HG03060 (cell line): Measurements from ENCODE around the gene SPRY4.
"Not testable (repeated sequence)": the region's sequence is repeated elsewhere in the genome, so short reads cannot be mapped to it uniquely, and the experiment has no call there.

Source experiments
- ATAC-seq: cut with Tn5 transposase; IDR thresholded peaks from one replicate; pipeline ENCODE4 v1.9.1; 2021; ENCODE audit warnings: low read depth, moderate number of reproducible peaks; ENCODE audit not compliant: unreplicated experiment

Gene SPRY4, protein sequence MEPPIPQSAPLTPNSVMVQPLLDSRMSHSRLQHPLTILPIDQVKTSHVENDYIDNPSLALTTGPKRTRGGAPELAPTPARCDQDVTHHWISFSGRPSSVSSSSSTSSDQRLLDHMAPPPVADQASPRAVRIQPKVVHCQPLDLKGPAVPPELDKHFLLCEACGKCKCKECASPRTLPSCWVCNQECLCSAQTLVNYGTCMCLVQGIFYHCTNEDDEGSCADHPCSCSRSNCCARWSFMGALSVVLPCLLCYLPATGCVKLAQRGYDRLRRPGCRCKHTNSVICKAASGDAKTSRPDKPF

DNA sequence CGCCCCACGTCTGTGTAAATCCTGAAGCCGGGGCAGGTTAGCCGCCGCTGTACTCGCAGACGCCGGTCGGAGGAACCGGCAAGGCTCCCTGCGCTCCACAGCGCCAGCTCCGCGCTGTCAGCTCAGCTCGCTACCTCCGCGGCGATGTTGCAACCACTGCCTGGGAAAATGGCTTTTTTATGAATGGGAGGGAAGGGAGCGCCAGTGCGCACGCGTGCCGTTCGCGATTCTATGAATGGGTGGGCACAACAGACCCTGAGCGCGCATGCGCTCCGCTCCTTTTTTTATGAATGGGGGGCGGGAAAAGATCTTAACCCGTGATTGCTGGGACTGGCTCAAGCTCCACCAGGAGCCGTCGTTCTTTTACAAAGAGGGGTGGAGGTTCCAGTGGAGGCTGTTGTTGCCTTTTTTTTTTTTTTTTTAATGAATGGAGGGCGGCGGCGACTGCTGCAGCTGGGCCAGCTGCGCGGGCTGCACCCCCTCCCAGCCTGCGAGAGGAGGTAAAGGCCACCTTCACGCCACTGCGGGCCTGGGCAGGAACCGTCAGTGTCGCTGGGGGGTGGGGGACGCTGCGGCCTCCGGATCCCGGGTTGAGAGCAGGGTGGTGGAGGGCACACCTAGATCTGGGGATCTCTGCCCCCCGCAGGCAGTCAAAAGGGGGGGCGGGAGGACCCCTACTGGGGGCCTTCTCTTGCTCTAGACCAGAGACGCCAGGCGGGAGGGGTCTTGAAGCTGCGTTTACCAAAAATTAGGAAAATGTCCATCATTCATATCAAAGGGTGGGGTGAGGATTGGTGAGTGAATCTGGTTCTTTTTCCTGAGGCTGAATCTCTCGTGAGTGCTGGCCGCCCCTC, at the start of gene SPRY4:
SPRY4 (minus strand) TSS at position 151 of the 854 bp plus-strand sequence. CDS start 9,913 bp downstream, outside the sequence.
- ATAC-seq: peak; percentile 65

DNA sequence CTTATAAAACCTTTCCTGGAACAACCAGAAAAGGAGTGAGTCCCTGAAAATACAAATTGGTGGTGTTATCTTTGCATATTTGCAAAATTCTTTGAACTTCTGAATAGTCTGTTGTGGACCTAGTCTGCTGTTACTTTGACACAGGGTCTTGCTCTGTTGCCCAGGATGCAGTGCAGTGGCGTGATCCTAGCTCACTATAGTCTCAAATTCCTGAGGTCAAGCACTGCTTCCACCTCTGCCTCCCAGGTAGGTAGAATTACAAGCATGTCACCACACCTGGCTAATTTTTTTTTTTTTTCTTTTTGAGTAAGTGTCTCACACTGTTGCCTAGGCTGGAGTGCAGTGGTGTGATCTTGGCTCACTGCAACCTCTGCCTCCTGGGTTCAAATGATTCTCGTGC, 43.7 kb upstream of the SPRY4 start:
- ATAC-seq: no peak

DNA sequence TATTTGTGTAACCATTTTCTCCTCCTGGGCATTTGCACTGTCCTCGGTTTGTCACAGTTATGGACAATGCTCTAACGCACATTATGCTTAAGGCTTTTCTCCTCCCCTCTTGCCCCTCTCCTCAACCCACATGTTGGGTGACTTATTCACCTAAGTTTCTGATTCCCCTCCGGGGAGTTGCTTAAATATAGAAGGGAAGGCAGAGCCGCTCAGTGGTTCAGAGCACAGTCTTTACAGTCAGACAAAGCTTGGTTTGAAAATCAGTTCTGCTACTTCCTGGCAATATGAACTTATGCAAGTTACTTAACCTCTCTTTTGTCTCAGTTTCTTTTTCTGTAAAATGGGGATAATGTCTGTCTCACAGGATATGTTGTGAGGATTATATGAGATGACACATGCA, 41.2 kb upstream of the SPRY4 start:
- ATAC-seq: peak; percentile 40

DNA sequence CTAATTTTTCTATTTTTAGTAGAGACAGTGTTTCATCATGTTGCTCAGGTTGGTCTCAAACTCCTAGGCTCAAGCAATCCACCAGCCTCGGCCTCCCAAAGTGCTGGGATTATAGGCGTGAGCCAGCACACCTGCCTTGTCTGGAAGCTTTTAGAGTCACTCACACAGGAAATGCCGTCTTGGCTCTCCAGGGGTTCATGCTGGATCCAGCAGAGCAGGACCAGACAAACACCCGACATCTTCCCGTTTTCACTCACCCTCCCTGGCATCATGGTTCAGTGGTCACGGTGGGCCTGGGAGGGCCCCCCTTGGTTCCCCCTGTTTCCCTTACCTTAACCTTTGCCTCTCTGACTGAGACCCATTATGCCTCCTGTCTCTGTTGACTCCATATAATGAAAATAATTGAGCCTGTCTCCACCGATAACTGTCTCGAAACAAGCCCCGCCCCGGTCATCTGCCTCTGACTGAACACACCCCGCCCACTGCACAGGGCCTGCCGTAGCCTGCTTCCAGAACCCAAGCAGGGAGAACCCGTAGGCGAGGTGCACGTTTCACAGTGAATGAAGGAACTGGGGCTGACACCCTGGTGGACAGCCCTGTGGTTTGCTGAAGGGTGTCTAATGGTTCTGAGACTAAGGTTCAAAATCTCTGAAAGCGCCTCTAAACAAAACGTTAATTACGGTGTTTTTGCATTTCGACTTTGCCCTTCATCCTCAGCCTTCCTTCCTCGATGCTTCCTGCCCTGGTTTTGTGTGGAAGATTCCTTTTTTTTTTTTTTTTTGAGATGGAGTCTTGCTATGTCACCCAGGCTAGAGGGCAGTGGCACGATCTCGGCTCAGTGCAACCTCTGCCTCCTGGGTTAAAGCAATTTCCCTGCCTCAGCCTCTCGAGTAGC, 39.7 kb upstream of the SPRY4 start:
- ATAC-seq: no peak

DNA sequence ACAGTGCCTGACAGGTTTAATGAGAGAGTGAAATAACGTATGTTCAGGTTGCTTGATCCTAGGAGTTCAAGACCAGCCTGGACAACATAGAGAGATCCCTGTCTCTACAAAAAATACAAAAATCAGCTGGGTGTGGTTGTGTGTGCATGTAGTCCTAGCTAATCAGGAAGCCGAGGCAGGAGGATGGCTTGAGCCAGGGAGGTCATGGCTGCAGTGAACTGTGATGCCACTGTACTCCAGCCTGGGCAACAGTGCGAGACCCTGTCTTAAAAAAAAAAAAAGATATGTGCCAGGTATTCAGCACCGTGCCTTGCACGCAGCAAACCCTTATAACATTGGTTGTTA, 38.8 kb upstream of the SPRY4 start:
- no peak for ATAC-seq

DNA sequence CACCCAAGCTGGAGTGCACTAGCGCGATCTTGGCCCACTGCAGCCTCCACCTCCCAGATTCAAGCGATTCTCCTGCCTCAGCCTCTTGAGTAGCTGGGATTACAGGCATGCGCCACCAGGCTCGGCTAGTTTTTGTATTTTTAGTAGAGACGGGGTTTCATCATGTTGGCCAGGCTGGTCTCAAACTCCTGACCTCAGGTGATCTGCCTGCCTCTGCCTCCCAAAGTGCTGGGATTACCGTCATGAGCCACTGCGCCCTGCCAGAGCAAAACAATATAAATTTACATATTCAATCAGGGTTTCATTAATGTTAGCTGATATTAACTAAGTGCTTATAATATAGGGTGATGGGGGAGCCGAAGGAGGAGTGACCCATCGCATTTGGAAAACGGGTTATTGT, 37.4 kb upstream of the SPRY4 start:
- not testable (repeated sequence) for ATAC-seq

DNA sequence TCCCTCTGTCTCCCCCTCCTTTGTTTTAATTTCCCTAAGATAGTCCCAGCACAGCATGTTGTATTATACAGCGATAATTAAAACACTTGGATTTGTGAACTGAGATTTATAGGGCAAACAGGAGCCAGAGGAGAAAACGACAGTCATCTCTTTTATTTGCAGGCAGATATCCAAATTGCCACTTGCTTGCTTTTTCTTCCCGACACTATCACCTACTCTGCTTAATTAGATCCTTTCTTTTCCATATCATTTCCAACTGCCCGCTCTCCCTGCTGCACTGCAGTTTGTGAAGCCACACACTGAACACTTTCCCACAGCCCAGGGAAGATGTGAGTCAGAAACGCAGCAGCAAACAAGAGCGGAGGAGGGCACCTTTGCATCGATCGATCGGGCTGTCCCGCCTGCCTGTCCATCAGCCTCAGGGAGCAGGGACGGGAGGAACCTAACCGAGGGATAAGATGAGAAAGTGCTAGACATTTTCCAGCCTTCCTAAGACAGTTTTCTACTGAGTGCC, 35.8 kb upstream of the SPRY4 start:
- ATAC-seq: no peak

DNA sequence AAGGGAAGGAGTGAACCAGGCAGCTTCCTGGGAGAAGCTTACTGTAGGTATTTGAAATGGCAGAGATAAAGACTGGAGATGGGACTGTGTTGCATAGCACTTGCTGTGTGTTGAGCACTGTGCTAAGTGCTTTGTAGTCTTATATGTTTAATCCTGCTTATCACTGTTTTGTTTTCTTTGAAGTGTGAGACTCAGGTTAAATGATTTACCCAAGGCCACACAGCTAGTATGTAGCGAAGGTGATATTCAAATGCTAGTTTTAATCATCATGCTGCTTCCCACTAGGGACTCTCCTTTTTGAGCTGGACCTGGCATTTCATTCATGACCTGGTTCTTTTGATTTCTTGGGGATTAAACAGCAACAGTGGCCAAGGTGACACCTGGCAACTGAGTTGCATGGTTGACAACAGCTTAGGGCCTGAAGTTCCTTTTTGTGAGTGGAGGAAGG, 35.3 kb upstream of the SPRY4 start:
- no peak for ATAC-seq

DNA sequence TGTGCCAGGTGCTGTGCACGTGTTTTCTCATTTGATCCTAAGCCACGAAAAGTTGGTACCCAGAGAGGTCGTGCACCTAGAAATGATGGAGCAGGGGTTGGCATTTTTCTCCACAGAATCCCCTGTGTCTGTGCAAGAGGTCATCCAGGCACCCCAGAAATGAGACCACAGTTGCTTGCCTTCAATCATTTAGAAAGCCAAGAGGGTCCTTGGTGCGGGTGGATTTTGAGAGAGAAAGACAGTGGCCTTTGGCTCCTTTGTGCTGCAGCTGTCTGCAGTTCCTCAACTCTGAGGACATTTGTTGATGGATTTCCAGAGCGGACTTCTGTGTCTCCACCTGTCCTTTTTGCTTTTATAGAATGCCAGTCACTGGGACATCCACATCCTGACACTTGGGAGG, 33.8 kb upstream of the SPRY4 start:
- no peak for ATAC-seq

DNA sequence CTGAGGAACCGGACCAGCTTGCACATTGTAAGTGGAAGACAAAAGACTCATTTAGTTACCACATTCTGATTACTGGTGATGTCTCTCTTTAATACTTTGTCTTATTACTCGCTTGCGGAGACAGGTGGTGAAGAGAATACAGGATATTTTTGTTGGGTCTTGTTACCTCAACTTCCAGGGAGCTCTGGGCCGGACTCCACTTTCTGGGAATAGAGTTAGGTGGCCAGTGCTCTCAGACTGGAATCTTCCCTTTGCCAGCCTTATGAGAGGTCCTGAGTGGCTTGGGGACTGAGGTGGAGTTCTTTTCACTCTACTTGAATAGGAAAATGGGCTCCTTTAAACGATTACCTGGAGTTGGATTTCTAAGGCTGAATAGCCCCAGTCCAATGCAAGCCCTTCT, 33.3 kb upstream of the SPRY4 start:
- ATAC-seq: no peak

DNA sequence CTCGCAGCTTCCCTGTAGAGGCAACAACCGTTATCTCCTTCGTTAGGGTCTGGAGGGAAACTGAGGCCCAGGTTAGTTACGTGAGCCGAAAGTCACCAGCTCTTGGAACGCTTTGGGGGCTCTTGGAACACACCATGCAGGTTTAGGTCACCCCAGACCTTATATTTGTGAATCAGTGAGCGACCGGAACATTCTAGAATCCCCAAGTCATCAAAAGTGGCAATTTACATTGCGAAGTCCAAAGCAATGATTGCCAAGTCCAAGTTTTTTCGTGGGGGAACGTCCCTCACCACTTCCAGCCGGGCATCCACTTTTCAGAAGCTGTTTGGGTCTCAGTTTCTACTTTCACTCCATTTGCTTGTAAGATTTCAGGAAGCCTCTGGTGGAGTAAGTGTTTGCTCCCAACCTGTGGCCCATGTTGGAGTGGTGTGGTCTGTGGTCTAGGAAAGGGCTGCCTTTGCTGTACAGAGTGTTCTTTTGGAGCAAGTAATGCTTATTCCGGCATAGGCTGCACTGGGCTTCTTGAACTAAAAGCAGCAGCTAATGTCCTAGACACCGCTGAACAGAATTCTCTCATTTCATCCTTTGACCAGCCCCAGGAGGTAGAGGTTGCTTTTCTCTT, 32.8 kb upstream of the SPRY4 start:
- ATAC-seq: no peak

DNA sequence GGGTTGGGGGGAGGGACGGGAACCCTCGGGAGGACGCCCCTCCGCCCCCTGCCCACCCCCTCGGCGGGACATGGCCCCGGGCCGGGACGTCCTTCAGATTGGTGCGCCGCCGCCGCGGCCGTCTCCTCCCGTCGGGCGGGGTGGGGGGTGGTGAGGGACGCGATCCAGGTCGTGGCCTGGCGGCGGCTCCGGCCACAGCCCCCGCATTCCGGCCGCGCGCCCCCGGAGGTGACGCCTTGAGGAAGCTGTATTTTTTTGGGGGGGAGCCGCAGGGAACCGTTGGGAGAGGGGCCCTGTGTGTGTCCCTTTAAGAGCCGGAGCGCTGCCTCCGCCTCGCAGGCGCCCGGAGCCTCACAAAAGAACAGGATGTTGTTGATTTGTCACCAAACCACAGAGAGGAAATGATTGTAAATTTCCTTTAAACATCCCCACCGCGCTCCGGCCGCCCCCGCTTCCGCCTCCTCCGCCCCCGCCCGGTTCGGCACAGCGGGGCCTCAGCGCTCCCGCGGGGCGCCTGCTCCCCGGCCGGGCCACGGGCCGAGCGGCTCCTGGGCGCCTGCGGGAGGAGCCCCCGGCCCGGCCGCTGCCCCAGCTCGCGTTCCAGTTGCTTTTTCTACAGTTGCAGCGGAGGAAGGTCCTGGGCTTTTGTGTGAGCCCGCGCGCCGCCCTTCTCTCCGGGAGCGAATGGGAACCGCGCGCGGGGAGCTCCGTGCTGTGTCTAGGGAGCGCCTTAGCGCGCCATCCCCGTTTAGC, 32.1 kb upstream of the SPRY4 start:
- peak; percentile 87 for ATAC-seq

DNA sequence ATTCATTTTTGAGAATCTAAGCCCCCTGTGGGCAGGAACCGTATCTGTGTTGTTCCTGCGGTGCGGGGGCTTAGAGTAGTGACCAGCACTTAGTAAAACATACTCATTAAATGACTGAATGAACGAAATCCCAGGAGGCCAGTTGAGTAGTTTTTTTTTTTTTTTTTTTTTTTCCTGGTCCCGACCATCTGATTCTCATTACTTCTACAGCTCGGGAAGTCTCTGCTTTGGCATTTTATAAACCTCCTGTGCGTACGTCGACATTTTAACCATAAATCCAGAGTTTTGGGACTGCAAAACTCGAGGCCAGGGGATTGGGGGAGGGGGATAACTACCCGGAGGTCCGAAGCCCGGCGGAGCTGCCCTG, 31.5 kb upstream of the SPRY4 start:
- ATAC-seq: no peak

DNA sequence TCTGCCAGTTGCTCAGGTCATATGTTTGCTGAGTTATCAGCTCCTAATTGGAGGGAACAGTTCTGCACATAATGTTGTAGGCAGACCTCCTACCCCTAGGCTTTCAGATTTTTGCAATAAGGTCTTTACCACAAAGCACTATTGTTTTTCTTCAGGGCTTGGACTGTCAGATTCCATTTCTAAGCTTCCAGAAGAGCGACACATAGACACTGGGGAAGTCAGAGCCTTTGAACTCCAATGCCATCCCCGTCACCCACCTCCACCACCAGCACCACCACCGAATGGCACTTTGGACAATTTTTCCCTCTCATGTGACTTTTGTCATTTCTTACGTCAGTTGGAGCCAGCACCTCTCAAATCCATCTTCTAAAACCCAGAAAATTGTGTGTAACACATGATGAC, 28.3 kb upstream of the SPRY4 start:
- ATAC-seq: no peak

DNA sequence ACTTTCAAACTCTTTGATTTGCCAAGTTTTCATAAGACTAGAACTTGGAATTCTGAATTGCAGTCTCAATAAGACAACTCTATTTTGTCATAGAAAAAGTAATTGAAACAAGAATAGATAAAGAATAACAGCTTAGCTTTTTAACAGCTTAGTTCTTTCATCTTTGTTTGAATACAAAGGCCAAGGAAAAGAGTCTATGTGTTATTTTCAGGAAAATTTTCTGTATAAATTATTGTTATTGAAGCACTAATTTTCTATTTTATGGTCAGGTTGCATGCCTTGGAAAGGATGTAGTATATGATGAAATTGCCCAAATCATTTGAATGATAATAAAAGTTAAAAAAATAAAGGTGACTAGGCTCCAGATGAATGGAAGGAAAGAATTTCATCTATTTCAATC, 25.2 kb upstream of the SPRY4 start:
- no peak for ATAC-seq

DNA sequence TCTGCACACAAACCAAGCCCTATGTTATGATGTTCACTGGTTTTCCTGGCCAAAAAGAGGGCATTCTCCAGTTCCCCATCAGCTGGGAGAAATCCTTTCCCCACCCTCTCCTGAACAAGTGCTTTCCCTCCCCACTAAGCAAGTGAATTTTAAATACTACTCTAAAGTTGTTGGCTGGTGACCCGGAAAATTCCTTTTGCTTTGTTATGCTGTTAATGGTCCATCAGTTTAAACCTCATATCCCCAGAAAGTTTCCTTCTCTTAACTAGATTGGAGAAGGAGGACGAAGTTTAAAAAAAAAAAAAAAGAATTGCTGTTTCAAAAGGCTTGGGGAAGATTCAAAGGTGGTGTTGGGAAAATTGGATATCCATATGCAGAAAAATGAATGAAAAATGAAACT, 21.9 kb upstream of the SPRY4 start:
- ATAC-seq: no peak

DNA sequence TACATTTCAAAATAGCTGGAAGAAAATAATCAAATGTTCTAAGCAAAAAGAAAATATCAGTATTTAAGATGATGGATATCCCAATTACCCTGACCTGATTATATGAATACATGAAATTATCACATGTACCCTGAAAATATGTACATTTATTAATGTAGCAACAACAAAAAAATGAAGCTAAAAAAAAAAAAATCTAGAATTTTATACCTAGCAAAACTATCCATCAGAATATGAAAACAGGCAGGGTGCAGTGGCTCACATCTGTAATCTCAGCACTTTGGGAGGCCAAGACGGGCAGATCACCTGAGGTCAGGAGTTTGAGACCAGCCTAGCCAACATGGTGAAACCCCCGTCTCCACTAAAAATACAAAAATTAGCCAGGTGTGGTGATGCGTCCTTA, 20.1 kb upstream of the SPRY4 start:
- not testable (repeated sequence) for ATAC-seq

DNA sequence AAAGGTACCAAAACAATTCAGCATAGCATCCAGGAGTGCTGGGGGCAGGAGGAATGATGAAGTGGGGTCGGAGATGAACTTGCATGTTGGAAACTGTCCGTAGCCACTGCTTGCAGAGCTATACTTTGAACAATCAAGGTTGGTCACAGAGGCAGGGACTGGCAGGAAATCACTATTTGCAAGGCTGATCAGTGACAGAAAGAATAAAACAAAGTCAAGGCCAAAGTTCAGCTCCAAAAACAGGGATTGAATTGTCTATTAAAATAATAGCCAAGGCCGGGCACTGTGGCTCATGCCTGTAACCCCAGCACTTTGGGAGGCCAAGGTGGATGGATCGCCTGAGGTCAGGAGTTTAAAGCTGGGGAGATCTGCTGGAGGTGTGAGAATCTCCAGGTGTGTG, 18.7 kb upstream of the SPRY4 start:
- no peak for ATAC-seq

DNA sequence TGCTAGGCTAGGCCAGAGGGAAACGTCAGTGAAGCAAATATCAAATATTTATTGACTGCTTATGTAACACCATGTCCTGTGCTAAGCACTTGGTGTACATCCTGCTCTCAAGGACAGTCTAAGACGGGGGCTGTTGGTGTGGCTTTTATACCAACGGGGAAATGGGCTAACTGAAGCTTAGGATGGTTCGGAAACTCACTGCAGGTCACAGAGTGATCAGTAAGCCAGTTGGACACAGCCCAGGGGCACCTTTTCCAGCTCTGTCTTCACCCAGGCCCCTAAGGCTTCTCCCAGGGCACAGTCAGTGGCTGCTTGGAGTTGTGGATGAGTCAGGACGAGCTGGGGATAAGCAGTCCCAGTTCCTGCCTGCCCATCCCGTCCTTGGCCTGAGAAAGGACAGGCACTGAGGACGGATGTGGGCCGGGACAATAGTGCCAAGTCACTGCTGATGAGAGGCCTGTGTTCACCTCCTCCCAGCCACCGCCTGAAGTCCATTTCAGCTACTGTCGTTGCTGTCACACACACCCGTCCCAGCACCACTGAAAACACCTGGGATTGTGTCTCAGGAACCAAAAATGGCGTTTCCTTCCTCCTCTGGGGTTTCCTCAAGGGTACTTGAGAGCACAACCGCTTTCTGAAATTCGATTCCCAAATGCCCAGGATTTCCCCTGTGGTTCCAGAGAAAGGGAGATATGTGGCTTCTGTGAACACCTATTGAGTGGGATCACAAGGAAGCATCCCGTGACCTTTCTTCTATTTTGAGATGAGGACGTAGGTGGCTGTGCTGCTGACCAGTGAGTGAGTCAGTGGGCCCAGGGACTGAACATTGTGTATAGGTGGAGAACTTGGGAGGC, 17.5 kb upstream of the SPRY4 start:
- no peak for ATAC-seq
